ENCODE measurements around the gene VPS36. TPM values are rescaled to one million over a fixed set of nuclear protein-coding genes. Genes with fewer than 3 reads are reported as not detected.

Gene VPS36
- polyA plus RNA-seq, 1 donor from 2014 or later: 85.4 TPM

- H3K36me3 ChIP-seq (ENCODE audit: insufficient read depth, low read length): no peaks in the 10 kb centered on the region
- H3K4me3 ChIP-seq (ENCODE audit: low read length): no peak overlapping the region
- H3K9ac ChIP-seq (ENCODE audit: low read length): no peak overlapping the region
- H3K9me2 ChIP-seq (ENCODE audit: insufficient read depth, low read length): no peaks in the 10 kb centered on the region
- H2AFZ ChIP-seq (ENCODE audit: low read depth, low read length): no peak overlapping the region
- no peaks in the 10 kb centered on the region for H4K20me1 ChIP-seq (ENCODE audit: insufficient read depth)
- H3K79me2 ChIP-seq (replicated peaks; ENCODE audit: insufficient read depth, low read length): no peaks in the 10 kb centered on the region
- H3K27me3 ChIP-seq (ENCODE audit: insufficient read depth, low read depth, low read length): no peaks in the 10 kb centered on the region
- no peaks in the 10 kb centered on the region for H3F3A ChIP-seq (ENCODE audit: insufficient read depth, low read length, poor library complexity, severe bottlenecking)
- no peak overlapping the region for H3K4me2 ChIP-seq (ENCODE audit: low read length)
- H3K9me3 ChIP-seq (ENCODE audit: low read length): no peaks in the 10 kb centered on the region
- TF ChIP-seq SMC3 (conservative IDR thresholded peaks at IDR 0.05; ENCODE audit: poor library complexity): no peak
- TF ChIP-seq CTCF (IDR thresholded peaks at IDR 0.05; ENCODE audit: poor library complexity, severe bottlenecking): no peak
- no peak for TF ChIP-seq EP300 (conservative IDR thresholded peaks at IDR 0.05; ENCODE audit: poor library complexity, severe bottlenecking)
- TF ChIP-seq MXI1 (conservative IDR thresholded peaks at IDR 0.05; ENCODE audit: poor library complexity, severe bottlenecking): no peak
- no peak for TF ChIP-seq TAF1 (IDR thresholded peaks at IDR 0.05; ENCODE audit: low read depth)
- no peak for TF ChIP-seq EZH2 (IDR thresholded peaks at IDR 0.05; ENCODE audit: borderline replicate concordance, insufficient read depth, low read length, poor library complexity, severe bottlenecking)
- no peak for TF ChIP-seq RAD21 (conservative IDR thresholded peaks at IDR 0.05)
- TF ChIP-seq, protein P1, sequence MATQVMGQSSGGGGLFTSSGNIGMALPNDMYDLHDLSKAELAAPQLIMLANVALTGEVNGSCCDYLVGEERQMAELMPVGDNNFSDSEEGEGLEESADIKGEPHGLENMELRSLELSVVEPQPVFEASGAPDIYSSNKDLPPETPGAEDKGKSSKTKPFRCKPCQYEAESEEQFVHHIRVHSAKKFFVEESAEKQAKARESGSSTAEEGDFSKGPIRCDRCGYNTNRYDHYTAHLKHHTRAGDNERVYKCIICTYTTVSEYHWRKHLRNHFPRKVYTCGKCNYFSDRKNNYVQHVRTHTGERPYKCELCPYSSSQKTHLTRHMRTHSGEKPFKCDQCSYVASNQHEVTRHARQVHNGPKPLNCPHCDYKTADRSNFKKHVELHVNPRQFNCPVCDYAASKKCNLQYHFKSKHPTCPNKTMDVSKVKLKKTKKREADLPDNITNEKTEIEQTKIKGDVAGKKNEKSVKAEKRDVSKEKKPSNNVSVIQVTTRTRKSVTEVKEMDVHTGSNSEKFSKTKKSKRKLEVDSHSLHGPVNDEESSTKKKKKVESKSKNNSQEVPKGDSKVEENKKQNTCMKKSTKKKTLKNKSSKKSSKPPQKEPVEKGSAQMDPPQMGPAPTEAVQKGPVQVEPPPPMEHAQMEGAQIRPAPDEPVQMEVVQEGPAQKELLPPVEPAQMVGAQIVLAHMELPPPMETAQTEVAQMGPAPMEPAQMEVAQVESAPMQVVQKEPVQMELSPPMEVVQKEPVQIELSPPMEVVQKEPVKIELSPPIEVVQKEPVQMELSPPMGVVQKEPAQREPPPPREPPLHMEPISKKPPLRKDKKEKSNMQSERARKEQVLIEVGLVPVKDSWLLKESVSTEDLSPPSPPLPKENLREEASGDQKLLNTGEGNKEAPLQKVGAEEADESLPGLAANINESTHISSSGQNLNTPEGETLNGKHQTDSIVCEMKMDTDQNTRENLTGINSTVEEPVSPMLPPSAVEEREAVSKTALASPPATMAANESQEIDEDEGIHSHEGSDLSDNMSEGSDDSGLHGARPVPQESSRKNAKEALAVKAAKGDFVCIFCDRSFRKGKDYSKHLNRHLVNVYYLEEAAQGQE (IDR thresholded peaks at IDR 0.05; ENCODE audit: borderline replicate concordance): no peak
- no peak for TF ChIP-seq POLR2AphosphoS5 (IDR thresholded peaks at IDR 0.05)
- H3K27ac ChIP-seq (ENCODE audit: low read length): no peak overlapping the region
These were observed 67.1 kb downstream of the VPS36 start for GRCh38 chr13:52383366-52383765.

- Histone ChIP-seq H3K79me2 (replicated peaks; ENCODE audit: insufficient read depth, low read length) (no peaks in the 10 kb centered on the region), H3K4me2 (ENCODE audit: low read length) (no peak overlapping the region)
- TF ChIP-seq RAD21 (conservative IDR thresholded peaks at IDR 0.05) (no peak), EP300 (conservative IDR thresholded peaks at IDR 0.05; ENCODE audit: poor library complexity, severe bottlenecking) (no peak), EZH2 (IDR thresholded peaks at IDR 0.05; ENCODE audit: borderline replicate concordance, insufficient read depth, low read length, poor library complexity, severe bottlenecking) (no peak), CTCF (IDR thresholded peaks at IDR 0.05; ENCODE audit: poor library complexity, severe bottlenecking) (no peak), MXI1 (conservative IDR thresholded peaks at IDR 0.05; ENCODE audit: poor library complexity, severe bottlenecking) (no peak), TAF1 (IDR thresholded peaks at IDR 0.05; ENCODE audit: low read depth) (no peak)
- TF ChIP-seq, protein P1 (IDR thresholded peaks at IDR 0.05; ENCODE audit: borderline replicate concordance): no peak
These were observed 72.1 kb downstream of the VPS36 start for GRCh38 chr13:52378312-52378711.

More at GRCh38 chr13:52378312-52378711, 72.1 kb downstream of the VPS36 start:
- H2AFZ ChIP-seq (ENCODE audit: low read depth, low read length): no peak overlapping the region
- H3K9me3 ChIP-seq (ENCODE audit: low read length): no peaks in the 10 kb centered on the region
- no peaks in the 10 kb centered on the region for H4K20me1 ChIP-seq (ENCODE audit: insufficient read depth)
- H3F3A ChIP-seq (ENCODE audit: insufficient read depth, low read length, poor library complexity, severe bottlenecking): no peaks in the 10 kb centered on the region
- H3K4me3 ChIP-seq (ENCODE audit: low read length): no peak overlapping the region
- H3K9ac ChIP-seq (ENCODE audit: low read length): no peak overlapping the region
- no peaks in the 10 kb centered on the region for H3K36me3 ChIP-seq (ENCODE audit: insufficient read depth, low read length)
- H3K9me2 ChIP-seq (ENCODE audit: insufficient read depth, low read length): no peaks in the 10 kb centered on the region
- H3K27ac ChIP-seq (ENCODE audit: low read length): no peak overlapping the region
- no peaks in the 10 kb centered on the region for H3K27me3 ChIP-seq (ENCODE audit: insufficient read depth, low read depth, low read length)
